Stimulated activated CD4-positive, alpha-beta T cell treated with anti-CD3 and anti-CD28 coated beads, Interleukin-15, amount 100 ng/mL, for 1 hour (primary cell): ENCODE data around the gene ATP5MK.
"Not testable (repeated sequence)": the region's sequence is repeated elsewhere in the genome, so short reads cannot be mapped to it uniquely, and the experiment has no call there.

Experiments used
- DNase-seq, 2 donors: peaks; one replicate each; pipeline ENCODE4 v3.0.0-alpha.2; 2020; ENCODE audit warnings: low read depth in 1 of 2, low spot score in 1 of 2

The ATP5MK gene, protein sequence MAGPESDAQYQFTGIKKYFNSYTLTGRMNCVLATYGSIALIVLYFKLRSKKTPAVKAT

DNA sequence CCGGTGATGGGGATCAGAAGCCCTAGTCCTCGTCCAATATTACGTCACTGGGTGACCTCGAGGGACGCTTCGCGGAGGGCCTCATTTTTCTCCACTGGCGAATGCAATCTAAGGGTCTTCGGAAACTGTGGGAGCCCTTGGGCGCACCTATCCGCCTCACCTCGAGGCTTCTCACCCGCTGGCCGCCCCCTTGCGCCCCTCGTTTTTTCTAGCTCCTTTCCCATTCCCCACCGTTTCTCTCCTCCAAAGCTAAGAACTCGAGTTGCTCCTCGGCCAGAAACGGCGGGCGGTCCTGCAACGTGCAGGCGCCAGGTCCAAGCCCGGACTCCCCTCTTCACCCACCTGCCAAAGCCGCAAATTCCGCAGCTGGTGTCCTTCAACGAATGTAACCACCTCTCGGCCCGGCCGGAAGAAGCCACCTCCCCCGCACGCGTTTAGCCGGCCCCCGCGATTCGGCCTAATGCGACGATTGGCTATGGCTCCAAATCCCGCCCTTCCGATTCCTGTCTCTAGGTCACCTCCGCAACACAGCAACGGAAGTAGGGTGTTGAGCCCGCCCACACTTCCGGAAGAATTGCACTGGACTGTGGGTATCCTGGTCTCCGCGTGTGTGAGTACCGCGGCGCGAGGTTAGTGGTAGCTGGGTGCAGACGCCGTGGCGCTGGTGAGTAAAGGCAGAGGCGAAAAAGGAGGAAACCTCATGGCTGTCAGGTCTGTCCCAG, at the start of gene ATP5MK, which contains the start of gene PDCD11:
Gene ATP5MK, minus strand, starts transcription at position 409 of the 722 bp plus-strand sequence. CDS start 4,018 bp downstream, outside the sequence.
Gene PDCD11, plus strand, starts transcription at position 560 of the 722 bp plus-strand sequence. CDS start 1,801 bp downstream, outside the sequence.
- peak; percentile 81 to 84 for DNase-seq

DNA sequence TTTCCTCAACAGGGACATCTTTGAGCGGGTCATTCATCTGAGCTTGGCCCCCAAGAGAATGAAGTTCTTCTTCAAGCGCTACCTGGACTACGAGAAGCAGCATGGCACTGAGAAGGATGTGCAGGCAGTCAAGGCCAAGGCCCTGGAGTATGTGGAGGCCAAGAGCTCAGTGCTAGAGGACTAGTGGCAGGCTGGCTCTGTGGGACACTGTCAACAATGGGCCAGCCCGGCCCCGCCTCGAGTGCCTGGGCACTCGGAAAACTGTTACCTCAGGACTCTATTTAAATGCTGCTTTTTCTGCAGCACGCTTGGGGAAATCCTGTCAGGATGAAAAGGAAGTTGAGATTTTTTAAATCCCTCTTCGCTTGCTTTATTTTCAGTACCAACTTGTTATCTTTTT, 49.1 kb upstream of the ATP5MK start:
- no peak for DNase-seq

DNA sequence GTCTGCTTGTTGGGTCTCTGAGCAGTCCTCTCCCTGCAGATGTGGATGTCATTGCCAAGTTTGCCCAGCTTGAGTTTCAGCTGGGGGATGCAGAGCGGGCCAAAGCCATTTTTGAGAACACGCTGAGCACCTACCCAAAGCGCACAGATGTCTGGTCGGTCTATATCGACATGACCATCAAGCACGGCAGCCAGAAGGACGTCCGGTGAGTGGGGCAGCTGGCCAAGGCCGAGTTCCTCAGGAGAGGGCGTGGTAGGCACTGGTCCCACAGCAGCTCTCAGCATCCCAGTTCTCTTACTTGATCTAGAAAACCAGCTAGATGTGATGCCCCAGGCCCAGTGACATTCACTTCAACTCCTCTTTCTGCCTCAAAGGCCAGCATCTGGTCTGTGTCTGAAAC, 48.2 kb upstream of the ATP5MK start:
- no peak for DNase-seq

DNA sequence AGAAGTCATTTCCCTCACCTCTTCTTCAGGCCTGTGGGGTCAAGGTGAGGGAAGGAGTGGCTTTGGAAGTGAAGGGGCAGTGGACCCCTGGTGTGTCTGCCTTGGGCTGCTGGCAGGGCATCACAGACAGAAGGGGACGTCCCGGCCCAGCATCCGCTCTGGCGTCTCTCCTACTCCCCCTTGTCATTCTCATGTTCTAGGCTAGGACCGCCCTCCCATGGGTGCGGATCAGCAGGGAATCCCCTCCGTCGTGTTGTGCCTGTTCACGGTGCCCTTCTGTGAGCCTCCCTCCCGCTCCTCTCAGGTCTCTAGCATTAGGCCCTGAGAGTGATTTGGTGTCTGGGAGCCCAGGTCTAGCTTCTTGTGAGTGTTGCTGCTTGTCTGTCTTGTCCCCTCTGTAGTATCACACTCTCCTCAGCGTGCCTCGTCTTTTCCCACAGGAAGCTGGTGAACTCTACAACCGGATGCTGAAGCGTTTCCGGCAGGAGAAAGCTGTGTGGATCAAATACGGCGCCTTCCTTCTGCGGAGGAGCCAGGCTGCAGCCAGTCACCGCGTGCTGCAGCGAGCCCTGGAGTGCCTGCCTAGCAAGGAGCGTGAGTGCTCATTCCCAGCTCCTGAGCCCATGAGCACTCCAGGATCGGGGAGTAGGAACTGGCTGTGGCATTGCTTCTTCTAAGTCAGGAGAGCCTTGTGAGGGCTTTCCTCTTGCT, 47.4 kb upstream of the ATP5MK start:
- no peak for DNase-seq

DNA sequence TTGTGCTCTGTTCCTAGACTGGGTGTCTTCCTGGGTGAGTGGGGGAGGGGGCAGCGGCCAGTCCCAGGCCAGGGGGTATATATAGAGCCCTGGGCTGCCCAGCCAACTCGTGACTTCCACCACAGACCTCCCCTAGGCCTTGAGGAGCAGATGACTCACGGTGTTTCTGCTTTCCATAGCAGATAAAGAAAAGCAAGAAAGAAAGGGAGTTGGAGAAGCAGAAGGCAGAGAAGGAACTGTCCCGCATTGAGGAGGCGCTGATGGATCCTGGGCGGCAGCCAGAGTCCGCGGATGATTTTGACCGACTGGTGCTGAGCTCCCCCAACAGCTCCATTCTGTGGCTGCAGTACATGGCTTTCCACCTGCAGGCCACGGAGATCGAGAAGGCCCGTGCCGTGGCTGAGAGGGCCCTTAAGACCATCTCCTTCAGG, 45.8 kb upstream of the ATP5MK start:
- DNase-seq, result no peak

DNA sequence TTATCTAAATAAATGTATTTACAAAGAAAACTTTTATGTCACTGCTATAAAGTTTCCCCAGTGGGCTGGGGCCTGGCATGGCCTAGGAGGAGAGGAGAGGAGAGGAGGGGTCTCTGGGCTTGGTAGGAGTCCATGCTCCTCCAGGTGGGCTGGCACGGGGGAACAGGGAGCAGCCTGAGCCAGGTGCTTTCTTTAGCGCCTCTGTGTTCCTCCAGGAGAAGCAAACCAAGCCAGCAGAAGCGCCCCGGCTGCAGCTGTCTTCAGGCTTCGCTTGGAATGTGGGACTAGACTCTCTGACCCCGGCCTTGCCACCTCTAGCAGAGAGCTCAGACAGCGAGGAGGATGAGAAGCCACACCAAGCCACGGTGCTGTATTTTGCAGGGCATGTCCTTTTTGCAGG, 45.3 kb upstream of the ATP5MK start:
- no peak for DNase-seq

DNA sequence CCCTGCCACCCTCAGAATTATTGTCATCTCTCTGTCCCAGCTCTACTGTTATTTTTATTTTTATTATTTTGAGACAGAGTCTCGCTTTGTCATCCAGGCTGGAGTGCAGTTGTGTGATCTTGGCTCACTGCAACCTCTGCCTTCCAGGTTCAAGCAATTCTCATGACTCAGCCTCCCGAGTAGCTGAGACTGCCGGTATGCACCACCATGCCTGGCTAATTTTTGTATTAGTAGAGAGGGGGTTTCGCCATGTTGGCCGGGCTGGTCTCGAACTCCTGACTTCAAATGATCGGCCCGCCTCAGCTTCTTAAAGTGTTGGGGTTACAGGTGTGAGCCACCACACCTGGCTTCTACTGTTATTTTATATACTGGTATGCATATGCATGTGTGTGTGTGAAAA, 44.9 kb upstream of the ATP5MK start:
- DNase-seq, result no peak

DNA sequence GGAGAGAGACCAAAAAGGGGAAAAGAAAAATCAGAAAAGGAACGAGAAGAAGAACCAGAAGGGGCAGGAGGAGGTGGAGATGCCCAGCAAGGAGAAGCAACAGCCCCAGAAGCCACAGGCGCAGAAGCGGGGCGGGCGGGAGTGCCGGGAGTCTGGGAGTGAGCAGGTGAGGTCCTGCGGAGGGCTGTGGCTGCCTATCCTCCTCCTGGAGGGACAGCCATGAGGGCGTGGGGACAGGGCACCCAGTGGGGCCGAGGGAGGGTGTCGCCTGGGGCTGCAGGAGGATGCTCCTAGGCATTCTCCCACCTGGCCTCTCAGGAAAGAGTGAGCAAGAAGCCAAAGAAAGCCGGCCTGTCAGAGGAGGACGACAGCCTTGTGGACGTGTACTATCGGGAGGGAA, 44.1 kb upstream of the ATP5MK start:
- no peak for DNase-seq

DNA sequence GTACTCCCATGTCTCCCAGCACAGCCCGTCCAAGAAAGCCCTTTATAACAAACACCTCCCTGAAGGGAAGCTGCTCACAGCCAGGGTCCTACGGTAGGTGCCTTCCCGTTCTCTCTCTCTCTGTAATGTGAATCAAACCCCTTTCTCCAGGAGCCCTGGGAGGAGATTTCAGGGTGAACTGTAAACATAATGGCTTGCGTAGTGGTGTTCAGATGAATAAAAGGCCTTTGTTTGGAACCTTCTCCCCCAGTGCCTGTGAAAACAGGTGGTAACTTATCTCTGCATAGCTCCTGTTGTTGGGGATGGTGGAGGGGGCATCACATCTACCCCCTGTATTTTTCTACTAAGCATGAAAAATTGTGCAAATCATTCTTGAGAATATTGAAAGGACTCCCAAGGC, 43.5 kb upstream of the ATP5MK start:
- DNase-seq, result no peak

DNA sequence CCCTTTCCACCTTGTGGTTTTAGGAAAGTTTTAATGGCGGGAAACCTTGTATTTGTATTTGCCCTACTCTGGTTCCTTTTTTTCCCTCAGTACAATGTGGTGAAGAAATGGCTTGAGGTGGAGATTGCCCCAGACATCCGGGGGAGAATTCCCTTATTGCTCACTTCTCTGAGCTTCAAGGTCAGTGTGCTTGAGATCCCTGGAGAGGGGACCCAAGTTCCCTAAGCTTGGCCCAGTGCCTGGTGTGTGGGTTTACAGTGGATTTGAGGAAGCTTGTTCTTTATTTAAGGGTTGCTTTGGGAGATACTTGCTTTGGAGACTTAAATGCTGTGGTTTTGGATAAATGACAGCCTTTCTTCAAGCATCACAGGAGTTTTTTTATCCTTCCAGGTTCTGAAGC, 37.6 kb upstream of the ATP5MK start:
- no peak for DNase-seq

DNA sequence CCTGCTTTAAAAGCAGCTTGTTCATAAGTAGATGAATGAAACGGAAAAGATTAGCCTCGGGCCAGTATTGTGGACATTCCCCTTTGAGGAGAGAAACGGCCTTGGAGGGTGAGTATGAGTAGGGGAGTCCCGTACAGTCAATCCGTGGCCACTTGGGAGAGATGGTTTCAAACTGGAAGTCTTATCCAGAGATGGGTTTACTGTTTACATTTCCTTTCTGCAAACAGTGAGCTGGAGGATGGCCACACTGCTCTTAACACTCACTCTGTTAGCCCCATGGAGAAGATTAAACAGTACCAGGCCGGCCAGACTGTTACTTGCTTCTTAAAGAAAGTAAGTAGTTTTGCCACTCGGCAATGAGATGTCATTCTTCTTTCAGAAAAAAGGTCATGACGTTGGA, 35.6 kb upstream of the ATP5MK start:
- no peak for DNase-seq

DNA sequence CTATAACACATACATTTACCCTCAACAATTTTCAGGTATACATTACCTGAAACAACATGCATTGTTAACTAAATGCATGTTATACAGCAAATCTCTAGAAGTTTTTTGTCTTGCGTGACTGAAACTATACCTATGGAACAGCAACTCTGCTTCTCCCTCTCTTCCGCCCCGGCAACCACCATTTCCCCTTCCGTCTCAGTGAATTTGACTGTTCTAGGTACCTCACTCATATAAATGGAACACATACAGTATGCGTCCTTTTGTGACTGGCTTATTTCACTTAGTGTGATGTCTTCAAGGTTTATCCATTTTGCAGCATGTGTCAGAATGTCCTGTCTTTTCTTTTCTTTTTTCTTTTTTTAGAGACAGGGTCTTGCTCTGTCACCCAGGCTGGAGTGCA, 33.4 kb upstream of the ATP5MK start:
- no peak for DNase-seq

DNA sequence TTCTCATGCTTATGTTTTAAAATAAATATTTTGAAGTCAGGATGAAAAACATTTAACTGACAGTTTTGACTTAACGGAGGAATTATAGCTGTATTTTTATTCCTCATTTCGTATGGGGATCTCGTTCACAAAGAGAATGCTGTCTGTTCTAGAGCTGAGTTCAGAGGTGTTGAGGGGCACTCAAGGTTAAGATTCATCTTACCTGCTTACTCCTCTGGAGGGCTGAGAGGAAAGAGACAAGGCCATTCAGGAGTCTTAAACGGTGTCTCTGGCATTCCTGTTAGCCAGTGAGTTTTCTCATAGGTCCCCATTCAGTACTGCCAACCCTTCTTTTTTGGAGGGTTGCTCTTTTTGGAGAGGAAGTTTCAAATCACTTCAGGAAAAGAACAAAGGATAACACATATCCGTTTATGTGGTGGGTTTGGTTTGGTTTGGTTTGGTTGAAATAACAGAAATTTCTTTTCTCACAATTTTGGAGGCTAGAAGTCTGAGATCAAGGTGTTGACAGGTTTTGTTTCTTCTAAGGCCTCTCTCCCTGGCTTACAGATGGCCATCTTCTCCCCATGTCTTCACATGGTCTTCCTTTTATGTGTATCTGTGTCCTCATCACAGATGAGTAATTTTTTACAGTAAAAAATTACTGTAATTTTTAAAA, 32.8 kb upstream of the ATP5MK start:
- no peak for DNase-seq

DNA sequence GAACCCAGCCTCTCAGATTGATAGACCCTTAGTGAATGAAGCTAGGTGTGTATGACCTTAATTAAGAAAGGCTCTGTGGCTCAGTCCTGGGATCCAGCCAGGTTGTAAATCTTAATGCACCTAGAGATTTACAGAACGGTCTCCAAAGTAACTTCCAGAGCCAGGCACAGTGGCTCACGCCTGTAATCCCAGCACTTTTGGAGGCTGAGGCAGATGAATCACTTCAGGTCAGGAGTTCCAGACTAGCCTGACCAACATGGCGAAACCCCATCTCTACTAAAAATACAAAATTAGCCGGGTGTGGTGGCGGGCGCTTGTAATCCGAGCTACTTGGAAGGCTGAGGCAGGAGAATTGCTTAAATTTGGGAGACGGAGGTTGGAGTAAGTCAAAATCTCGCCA, 31.6 kb upstream of the ATP5MK start:
- no peak for DNase-seq

DNA sequence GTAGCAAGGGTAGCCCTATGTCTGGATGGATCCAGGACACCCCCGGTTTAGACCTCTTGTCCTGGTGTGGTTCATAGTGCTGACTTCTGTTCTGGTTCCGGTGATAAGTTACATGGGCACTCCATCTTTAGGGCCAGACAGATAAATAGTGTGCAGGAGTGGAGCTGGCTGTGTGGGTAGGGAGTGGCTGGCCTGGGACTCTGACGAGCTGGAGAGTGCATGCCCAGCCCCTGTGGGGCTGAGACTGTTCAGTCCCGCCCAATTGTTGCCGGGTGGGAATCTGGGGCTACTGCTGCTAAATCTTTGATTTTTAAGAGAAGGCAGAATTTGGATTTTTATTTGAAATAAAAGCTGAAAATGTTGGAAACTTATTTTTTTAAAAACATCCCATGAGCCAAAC, 27.5 kb upstream of the ATP5MK start:
- no peak for DNase-seq

DNA sequence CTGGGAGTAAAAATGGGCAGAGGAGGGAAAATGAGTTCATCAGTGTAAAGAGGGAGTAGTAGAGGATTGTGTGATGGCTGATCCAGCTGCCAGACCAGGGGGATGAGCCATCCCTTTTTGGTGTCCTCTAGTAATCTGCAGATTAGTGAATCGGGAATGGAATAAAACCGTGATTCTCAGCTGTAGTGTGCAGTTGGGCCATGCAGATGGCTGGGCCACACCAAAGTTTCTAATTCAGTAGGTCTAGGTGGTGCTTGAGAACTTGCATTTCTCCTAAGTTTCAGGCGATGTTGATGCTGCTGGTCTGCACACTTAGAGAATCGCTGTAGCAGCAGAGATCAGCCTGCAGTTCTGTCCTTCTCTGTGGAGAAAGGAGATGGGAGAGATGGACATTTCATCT, 22.8 kb upstream of the ATP5MK start:
- DNase-seq, result no peak

DNA sequence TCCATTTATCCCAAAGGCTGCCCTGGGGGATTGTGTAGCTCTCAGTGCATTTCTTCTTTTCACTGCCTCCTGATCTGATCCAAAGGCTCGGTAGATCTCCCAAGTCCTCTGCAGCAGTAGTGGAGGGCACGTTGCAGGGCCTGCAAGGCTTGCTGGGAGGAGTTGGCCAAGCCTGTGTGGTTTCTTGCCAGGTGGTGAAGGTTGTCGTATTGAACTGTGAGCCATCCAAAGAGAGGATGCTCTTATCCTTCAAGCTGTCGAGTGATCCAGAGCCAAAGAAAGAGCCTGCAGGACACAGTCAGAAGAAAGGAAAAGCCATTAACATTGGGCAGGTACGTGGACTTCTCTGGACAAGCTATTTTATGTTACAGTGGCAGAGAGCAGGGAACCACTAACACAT, 21.3 kb upstream of the ATP5MK start:
- no peak for DNase-seq

DNA sequence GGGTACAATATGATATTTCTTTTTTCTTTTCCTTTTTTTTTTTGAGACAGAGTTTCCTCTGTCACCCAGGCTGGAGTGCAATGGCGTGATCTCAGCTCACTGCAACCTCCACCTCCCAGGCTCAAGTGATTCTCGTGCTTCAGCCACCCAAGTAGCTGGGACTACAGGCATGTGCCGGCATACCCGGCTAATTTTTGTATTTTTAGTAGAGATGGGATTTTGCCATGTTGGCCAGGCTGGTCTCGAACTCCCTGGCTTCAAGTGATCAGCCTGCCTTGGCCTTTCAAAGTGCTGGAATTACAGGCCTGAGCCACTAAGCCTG, 20.8 kb upstream of the ATP5MK start:
- not testable (repeated sequence) for DNase-seq

DNA sequence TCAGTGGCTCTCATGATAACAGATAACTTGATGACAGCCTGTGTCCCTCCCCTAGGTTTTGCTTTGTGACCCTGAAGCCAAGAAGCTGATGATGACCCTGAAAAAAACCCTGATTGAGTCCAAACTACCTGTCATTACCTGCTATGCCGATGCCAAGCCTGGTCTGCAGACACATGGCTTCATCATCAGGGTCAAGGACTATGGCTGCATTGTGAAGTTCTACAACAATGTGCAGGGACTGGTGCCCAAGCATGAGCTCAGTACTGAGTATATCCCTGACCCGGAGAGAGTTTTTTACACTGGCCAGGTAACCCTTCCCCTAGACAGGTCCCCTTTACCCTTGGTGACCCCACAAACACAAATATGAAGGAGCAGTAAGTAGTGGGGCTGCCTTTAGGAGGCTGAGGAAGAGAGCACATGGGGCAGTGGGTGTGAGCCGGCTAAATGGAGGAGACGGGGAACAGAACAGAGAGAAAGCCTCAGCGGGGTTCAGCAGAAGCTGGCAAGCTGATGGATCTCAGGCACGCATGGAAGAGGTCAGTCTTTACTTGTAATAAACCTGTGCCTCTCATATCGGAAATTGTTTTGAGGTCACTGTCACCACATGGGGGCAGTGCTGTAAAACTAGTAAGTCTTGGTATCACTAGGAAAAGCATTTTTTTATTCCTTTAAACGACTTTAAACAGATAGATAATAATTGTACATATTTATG, 20.3 kb upstream of the ATP5MK start:
- DNase-seq, result peak in 1 of 2 donors; percentile 32

DNA sequence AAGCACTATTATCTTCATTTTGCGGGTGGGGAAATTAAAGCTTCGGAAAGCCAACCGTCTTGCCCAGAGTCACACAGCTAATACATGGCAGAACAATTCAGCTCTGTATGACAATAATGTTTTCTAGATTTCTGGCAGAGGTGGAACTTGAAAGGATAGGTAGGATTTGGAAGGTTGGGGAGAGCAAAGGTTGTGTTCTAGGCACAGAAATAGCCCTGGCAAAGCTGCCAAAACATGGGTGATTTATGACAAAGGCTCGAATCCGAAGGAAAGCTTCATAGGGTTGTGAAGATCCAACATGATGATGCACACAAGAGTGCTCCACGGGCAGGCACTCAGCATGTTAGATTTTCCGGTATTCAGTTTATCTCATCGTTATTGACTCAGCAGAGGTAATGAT, 19.3 kb upstream of the ATP5MK start:
- no peak for DNase-seq

DNA sequence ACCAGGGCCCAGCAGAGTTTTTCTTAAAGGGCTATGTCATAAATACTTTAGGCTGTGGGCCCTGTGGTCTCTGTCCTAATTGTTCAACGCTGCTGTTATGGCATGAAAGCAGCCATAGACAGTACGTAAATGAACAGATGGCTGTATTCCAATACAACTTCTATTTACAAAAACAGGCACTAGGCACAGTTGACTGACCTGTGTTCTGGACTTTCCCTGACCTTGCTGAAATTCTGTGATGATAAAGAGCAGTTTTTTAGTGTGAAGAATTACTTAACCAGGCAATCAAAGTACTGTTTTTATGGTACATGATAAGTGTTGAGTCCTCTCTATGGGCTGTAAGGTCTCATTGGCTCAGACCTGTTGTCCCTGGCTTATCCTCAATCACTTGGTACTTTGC, 17.3 kb upstream of the ATP5MK start:
- DNase-seq, result no peak
